NB4 (cell line): ENCODE results near the gene DRD3.

Source experiments
- DNase-seq: peaks from one replicate; pipeline ENCODE4 v3.0.0; 2010; ENCODE audit warnings: low read depth
- H3K4me3 ChIP-seq: one replicate; pipeline ENCODE4 v1.5.1; 2011; ENCODE audit warnings: mild to moderate bottlenecking, low read depth, low read length, moderate library complexity
- CTCF ChIP-seq: IDR thresholded peaks from one replicate; pipeline ENCODE4 v1.5.1; 2012; ENCODE audit warnings: low read depth, low read length
- MAX ChIP-seq: IDR thresholded peaks from 2 replicates; pipeline ENCODE4 v1.6.1; 2011; ENCODE audit warnings: low read depth, low read length
- MYC ChIP-seq: IDR thresholded peaks from 2 replicates; pipeline ENCODE4 v1.6.1; 2011; ENCODE audit warnings: low read depth, low read length
- POLR2A ChIP-seq: IDR thresholded peaks from 2 replicates; pipeline ENCODE4 v1.6.1; 2011; ENCODE audit warnings: mild to moderate bottlenecking; ENCODE audit not compliant: insufficient read length; ENCODE audit errors: extremely low read depth

DRD3 gene

GRCh38 chr3:114103858-114104257, 75.0 kb downstream of the DRD3 start:
- DNase-seq, result no peak
- TF ChIP-seq MAX (no peak), MYC (no peak), CTCF (no peak), POLR2A (no peak)
- no peak overlapping the region for H3K4me3 ChIP-seq

GRCh38 chr3:114103181-114103580, 75.7 kb downstream of the DRD3 start:
- no peak for DNase-seq
- TF ChIP-seq POLR2A (no peak), MAX (no peak), CTCF (no peak), MYC (no peak)
- no peak overlapping the region for H3K4me3 ChIP-seq

- H3K4me3 ChIP-seq, result no peak overlapping the region
- TF ChIP-seq CTCF, result no peak
- no peak for TF ChIP-seq MAX
- TF ChIP-seq MYC, result no peak
- no peak for TF ChIP-seq POLR2A
- DNase-seq, result no peak
Measured at GRCh38 chr3:114101101-114101500, 77.8 kb downstream of the DRD3 start.

- TF ChIP-seq CTCF (no peak), POLR2A (no peak), MYC (no peak), MAX (no peak)
- H3K4me3 ChIP-seq, result no peak overlapping the region
- no peak for DNase-seq
Measured at GRCh38 chr3:114095796-114096195, 83.1 kb downstream of the DRD3 start.

- no peak for TF ChIP-seq POLR2A
- TF ChIP-seq MYC, result no peak
- TF ChIP-seq CTCF, result no peak
- no peak for TF ChIP-seq MAX
- DNase-seq, result peak; percentile 15
Measured at GRCh38 chr3:114093596-114093995, 85.3 kb downstream of the DRD3 start.

GRCh38 chr3:114093016-114093380, 85.9 kb downstream of the DRD3 start:
- TF ChIP-seq MAX, result no peak
- TF ChIP-seq CTCF, result no peak
- DNase-seq, result no peak
- H3K4me3 ChIP-seq, result no peak overlapping the region

More at GRCh38 chr3:114093596-114093995, 85.3 kb downstream of the DRD3 start:
- no peak overlapping the region for H3K4me3 ChIP-seq
